Measurements from ENCODE around the gene FOXP1.

FOXP1 gene

GRCh38 chr3:71503525-71504249 lies 79.8 kb downstream of the FOXP1 start:
- DNase-seq: no peak

- no peak for DNase-seq
Observed at GRCh38 chr3:71502066-71502625, 81.4 kb downstream of the FOXP1 start.

DNA sequence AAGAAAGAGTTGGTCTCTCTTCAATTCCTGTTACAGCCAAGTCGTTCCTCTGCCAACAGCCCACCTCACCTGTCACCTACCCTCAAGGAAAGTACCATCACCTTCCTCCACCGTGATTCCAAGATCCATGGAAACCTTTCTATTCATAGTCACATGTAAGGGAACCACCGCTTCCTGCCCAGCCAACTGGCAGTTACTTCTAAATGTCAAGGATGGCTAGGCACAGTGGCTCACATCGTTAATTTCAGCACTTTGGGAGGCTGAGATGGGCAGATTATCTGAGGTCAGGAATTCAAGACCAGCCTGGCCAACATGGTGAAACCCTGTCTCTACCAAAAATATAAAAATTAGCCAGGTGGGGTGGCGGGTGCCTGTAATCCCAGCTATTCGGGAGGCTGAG lies 82.8 kb downstream of the FOXP1 start:
- no peak for DNase-seq

- DNase-seq: no peak
Observed at GRCh38 chr3:71499227-71499876, 84.2 kb downstream of the FOXP1 start.

DNA sequence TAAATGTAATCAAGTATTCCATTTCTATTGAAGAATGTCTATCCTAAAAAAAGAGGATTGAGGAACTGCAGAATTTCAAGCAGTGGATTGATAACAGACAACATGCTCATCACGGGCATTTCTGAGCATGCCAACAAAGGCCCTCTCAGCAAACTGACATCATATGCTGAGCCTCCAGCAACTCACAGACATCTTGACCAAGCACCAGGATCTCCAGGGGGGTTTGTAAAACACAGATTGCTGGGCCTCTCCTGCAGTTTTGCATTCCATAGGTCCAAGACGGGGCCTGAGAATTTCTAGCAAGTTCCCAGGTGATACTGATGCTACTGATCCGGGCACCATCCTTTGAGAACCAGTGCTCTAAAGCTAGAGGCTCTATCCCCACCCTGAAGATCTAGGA lies 85.0 kb downstream of the FOXP1 start:
- no peak for DNase-seq

DNA sequence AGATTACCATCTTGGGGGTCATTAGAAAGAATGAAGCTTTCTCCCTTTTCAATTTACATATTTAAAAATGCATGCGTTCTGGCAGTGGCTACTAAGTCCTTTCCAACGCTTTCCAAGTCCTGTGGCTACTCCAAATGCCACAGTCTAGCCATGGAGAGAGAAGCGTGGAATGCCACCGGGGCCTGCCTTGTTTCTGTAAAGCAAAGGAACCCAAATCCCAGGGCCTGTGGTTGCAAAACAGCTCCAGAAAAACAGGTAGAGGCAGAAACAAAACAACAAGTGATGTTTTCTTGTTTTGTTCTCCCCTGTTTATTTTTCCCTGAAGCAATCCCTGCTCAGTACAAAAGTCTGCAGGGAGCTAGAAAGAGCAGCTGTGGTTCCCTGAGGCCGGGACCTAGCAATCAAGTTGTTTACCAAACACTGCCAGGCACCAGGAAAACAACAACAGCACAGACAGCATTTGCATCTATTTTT lies 85.5 kb downstream of the FOXP1 start:
- DNase-seq: no peak

DNA sequence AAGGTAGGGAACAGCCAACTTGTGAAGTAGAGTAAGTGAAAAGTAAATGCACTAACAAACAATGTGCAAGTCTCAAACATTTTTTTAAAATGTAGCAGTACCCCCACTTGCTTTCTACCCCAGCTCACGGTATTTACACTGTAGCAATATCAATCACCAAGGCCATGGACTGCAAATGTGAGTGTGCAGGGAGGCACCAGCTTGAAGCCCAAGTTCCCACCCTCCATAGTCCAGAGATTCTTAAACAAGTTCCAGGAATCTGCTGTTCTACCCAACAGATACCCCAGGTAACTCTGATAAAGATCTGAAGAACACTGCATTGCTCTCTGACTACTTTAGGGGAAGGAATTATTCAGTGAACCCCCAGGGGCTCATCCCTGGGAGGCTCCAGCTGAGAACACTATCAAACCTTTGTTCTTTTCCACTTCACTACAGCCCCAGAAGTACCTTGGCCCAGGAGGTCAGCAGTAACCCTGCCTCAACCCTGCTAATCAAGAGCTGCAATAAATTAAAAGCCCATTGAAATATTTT lies 86.1 kb downstream of the FOXP1 start:
- DNase-seq: no peak

DNA sequence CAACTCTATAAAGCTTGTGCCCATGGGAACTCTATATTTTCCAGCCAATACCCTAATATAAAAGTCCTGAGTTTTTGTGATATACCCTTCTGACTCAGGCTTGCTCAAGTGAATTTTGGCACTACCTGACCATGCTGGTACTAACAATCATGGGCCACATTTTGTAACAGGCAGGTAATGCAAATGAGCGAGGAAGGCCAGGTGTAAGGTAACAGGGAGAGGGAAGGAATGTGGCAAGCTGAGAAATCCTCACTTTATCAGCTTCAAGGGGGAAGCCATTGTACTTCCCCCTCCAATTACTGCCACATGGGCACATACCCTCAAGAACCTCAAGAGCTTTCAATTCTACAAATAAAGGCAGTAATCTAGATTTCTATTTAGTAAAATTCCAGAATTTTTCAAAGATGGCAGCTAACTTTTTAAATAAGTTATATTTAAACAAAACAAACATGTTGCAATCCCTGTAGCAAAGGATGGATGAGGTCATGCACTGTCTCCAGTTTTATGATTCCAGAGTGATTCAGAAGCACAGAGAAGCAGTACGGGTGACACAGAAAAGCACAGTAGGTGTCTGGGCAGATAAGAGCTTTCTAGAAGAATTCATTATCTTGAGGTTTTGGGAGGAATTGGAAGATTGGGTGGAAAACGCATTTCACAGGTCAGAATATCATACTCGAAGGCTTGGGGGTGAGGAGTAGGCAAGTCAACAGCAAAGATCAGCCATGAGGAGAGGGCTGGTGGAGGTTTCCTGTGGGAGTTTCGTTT lies 87.6 kb downstream of the FOXP1 start:
- no peak for DNase-seq

DNA sequence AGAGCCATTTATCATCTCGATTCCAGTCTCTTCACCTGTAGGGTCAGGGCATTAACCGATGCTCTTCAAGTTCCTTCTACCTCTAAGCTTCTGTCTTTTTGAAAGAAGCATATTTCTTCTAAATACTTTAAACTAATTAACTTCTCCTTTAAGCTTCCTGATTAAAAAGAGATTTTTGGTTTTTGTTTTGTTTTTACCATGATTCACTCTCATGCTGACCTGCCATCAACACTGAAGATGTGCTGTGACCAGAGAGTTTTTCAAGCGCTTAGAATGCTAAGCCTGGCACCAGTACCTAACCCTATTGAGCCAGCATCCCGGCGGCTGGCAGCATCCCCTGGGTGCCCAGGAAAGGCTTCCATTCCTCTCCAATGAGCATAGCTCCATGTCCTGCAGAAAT lies 89.3 kb downstream of the FOXP1 start:
- DNase-seq: no peak

GRCh38 chr3:71492974-71493771 lies 90.4 kb downstream of the FOXP1 start:
- DNase-seq: no peak

GRCh38 chr3:71492566-71492965 lies 91.0 kb downstream of the FOXP1 start:
- no peak for DNase-seq

GRCh38 chr3:71491154-71491752 lies 92.3 kb downstream of the FOXP1 start:
- no peak for DNase-seq

GRCh38 chr3:71490692-71491091 lies 92.8 kb downstream of the FOXP1 start:
- no peak for DNase-seq

GRCh38 chr3:71489315-71489761 lies 94.2 kb downstream of the FOXP1 start:
- DNase-seq: no peak

DNA sequence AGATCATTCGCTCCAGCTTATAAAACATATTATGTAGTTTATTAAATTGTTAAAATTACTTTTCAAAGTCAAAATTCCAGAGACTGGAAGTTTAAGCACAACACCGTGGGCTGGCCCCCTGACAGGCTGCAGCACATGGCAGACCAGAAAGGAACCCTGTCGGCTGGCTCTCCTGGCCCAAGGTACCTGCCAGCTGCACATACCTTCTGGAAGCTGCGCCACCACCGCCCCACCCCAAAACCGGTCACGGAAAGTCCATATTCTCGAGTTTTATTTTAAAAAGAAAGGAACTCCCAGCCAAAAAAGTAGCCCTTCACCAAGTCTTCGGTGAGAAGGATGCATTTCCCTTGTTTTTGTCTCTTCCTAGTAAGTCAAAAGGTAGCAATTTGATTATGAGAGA lies 94.6 kb downstream of the FOXP1 start:
- DNase-seq: no peak

DNA sequence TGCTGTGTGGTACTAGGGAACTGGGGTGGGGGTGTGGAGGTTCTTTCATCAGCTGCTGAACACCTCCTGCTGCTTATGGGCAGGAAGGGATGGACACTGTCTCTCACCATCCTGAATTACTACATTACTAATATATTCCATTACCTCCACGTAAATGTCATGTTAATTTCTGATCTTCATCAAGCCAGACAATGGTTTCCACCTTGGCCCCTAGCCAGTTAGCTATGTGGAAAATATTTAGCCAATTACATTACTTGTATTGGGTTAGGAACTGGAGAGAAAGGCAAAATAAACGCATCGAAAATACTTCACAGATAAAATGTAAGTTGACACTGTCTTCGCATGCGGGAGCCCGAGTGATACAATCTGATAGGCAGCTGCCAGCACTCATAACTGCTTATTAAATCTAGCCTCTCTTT lies 95.1 kb downstream of the FOXP1 start:
- no peak for DNase-seq

GRCh38 chr3:71487418-71487817 lies 96.1 kb downstream of the FOXP1 start:
- no peak for DNase-seq

- DNase-seq: no peak
Observed at GRCh38 chr3:71486831-71487230, 96.7 kb downstream of the FOXP1 start.

DNA sequence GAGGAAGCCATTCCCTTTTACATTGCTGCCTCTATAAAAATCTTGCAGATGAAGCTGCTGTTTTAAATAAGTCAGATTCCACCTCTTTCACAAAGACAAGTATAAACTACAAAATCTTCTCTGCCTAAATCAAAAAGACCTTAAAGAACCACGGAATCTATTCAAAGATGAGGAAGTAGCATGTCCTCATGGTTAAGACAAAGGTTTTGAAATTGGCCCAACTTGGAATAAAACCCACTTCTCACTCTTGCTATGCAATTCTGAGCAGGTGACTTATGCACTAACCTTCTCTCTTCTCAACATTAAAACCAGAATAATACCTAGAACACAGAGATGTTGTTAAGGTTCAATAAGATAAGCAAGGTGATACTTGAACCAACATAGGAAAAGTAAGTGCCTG lies 97.6 kb downstream of the FOXP1 start:
- DNase-seq: no peak

GRCh38 chr3:71484452-71484851 lies 99.1 kb downstream of the FOXP1 start:
- DNase-seq: no peak

GRCh38 chr3:71484047-71484446 lies 99.5 kb downstream of the FOXP1 start:
- DNase-seq: no peak

DNA sequence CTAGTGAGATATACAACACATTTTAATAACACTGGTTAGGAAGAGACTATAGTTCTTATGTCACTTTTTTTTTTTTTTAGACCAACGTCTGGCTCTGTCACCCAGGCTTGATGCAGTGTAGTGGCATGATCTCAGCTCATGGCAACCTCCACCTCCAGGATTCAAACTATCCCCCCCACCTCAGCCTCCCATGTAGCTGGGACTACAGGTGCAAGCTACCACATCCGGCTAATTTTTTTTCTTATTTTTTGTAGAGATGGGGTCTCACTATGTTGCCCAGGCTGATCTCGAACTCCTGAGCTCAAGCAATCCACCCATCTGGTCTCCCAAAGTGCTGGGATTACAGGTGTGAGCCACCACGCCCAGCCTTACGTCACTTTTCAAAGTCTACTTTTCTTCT lies 100.8 kb downstream of the FOXP1 start:
- DNase-seq: no peak
